ENCODE results near the gene PCDHA1. TPM values are rescaled to one million over a fixed set of nuclear protein-coding genes. Genes with fewer than 3 reads are reported as not detected.
"Not testable (repeated sequence)": the region's sequence is repeated elsewhere in the genome, so short reads cannot be mapped to it uniquely, and the experiment has no call there.

Gene PCDHA1
- total RNA-seq = not detected

DNA sequence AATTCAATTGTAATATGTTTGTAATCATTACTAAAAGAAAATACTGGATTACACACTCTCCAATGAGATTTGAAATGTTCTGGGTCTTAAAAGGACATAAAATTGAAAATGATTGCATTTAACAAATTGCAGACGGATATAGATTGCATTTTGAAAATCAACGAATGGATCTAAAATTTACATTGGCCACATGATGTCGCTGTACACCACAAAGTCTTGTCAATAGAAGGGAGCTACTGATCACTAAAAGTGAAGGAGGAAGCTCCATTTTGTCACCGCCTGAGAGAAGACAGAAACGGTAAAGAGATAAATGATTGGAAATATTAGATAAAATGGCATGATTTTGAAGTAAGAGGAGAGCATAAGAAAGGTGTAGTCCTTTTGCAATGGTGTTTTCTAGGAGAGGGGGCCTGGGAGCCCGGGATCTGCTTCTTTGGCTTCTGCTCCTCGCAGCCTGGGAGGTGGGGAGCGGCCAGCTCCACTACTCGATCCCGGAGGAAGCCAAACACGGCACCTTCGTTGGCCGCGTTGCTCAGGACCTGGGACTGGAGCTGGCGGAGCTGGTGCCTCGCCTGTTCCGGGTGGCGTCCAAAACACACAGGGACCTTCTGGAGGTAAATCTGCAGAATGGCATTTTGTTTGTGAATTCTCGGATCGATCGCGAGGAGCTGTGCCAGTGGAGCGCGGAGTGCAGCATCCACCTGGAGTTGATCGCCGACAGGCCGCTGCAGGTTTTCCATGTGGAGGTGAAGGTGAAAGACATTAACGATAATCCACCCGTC, at the start of gene PCDHA1:
Gene PCDHA1 (plus strand): TSS at position 236 of the 782 bp plus-strand sequence.
- DNase-seq (ENCODE audit: low spot score) (no peak), ATAC-seq (no peak)
- H3K4me3 Mint-ChIP-seq = no peak within 1 kb of the TSS
- peaks cover 4 to 6% of the 10 kb centered on the region in 2 donors for H3K27me3 Mint-ChIP-seq
- H3K27ac Mint-ChIP-seq = no peak within 1 kb of the TSS
- H3K36me3 Mint-ChIP-seq = peaks cover 18% of the 10 kb centered on the region
- H3K9me3 Mint-ChIP-seq = peaks cover 9% of the 10 kb centered on the region
- no peaks in the 10 kb centered on the region for H3K4me1 Mint-ChIP-seq (ENCODE audit: low read depth in 2 of 2)

DNA sequence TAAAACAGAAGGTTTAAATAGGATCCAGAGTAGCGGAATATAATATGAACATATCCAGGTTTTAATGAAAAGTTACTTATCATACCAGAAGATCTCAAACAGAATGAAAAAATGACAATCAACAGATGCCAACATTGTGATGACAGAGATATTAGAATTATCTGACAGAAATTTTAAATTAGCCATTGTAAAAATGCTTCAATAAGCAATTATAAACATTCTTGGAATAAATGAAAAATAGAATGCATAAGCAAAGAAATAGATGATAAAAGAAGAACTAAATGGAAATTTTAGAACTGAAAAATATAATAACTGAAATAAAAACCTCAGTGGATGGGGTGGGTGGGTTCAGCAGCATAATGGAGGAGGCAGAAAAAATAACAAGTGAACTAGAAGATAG, 48.5 kb upstream of the PCDHA1 start:
- no peak for ATAC-seq
- H3K36me3 Mint-ChIP-seq = no peaks in the 10 kb centered on the region
- H3K9me3 Mint-ChIP-seq = peaks cover 3% of the 10 kb centered on the region
- no peaks in the 10 kb centered on the region for H3K4me1 Mint-ChIP-seq (ENCODE audit: low read depth in 2 of 2)
- H3K27ac Mint-ChIP-seq = no peak overlapping the region
- no peak overlapping the region for H3K4me3 Mint-ChIP-seq
- H3K27me3 Mint-ChIP-seq = peaks cover 30 to 37% of the 10 kb centered on the region in 2 donors
- no peak for DNase-seq (ENCODE audit: low spot score)

DNA sequence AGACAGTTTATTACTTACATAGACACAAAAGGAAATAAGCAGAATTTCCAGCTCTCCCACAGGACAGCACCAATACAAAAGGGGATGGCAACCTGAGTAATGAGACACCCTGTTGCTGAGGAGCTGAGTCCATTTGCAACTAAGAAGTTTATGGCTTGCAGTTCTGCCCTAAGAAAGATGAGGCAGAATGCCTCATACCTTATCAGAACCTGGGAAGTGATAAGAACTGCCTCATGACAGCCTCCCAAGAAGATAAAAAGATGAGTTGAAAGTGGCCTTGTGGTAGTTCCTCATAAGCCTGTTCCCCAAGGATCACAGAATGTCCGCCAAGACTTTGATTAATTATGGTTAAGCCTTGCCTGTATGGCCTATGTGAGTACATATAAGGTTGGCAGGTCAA, 44.0 kb upstream of the PCDHA1 start:
- ATAC-seq = no peak
- no peak overlapping the region for H3K27ac Mint-ChIP-seq
- peaks cover 13 to 18% of the 10 kb centered on the region in 2 donors for H3K27me3 Mint-ChIP-seq
- no peak overlapping the region for H3K4me3 Mint-ChIP-seq
- DNase-seq (ENCODE audit: low spot score) = no peak
- peaks cover 3% of the 10 kb centered on the region for H3K9me3 Mint-ChIP-seq
- H3K4me1 Mint-ChIP-seq (ENCODE audit: low read depth in 2 of 2) = no peaks in the 10 kb centered on the region
- no peaks in the 10 kb centered on the region for H3K36me3 Mint-ChIP-seq

DNA sequence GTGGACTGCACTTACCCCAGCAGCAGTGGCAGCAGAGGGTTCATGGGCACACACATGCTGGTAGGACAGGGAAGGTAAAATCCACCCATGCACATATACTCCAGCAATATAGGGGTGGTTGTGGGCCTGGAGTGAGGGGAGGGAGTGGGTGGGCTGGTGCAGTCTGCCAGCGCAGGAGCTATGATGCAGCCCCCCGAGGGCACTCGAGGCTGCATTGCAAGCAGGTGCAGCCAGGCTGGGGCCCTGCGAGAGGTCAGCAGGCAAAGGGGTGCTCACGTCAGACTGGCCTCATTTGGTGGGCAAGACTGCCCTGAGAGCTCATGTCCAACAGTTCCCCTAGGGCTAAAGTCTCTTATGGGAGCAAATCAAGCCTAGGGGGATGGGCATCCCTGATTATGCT, 32.4 kb upstream of the PCDHA1 start:
- Mint-ChIP-seq H3K4me3 (no peak overlapping the region), H3K9me3 (peaks cover 32% of the 10 kb centered on the region), H3K36me3 (peaks cover 64% of the 10 kb centered on the region), H3K27ac (no peak overlapping the region), H3K4me1 (ENCODE audit: low read depth in 2 of 2) (no peaks in the 10 kb centered on the region), H3K27me3 (peaks cover 4 to 24% of the 10 kb centered on the region in 2 donors)
- DNase-seq (ENCODE audit: low spot score) (no peak), ATAC-seq (no peak)

DNA sequence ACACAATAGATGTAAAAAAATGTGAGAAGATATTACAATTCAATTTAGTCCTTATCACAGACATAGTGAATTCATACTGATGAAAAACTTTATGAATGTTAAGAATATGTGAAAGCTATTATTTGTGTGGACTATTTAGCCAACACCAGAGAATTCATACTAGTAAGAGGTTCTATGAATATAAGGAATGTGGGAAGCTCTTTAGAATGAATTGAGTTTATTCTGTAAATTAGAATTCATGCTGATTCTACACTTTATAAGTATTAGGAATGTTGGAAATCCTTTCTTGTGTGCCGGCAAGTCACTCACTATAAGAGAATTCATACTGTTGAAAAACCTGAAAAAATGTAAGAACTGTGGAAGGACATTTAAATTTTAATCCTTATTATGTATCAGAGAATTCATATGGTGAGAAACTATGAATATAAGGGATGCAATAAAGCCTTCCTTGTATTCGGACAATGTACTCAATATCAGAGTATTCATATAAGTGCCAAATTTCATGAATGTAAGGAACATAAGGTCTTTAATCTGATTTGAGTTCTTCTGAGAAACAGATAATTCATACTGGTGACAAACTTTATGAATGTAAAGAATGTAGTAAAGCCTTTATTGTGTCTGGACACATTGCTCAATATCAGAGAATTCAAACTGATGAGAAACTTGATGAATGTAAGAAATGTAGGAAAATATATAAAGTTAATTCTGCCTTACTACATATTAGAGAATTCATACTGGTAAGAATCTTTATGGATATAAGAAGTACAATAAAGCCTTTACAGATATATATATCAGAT, 21.6 kb upstream of the PCDHA1 start:
- DNase-seq (ENCODE audit: low spot score) (no peak), ATAC-seq (no peak)
- Mint-ChIP-seq H3K4me1 (ENCODE audit: low read depth in 2 of 2) (no peaks in the 10 kb centered on the region), H3K36me3 (peaks cover 54% of the 10 kb centered on the region), H3K27ac (no peak overlapping the region), H3K9me3 (peaks cover 17% of the 10 kb centered on the region), H3K4me3 (no peak overlapping the region), H3K27me3 (no peaks in the 10 kb centered on the region)

DNA sequence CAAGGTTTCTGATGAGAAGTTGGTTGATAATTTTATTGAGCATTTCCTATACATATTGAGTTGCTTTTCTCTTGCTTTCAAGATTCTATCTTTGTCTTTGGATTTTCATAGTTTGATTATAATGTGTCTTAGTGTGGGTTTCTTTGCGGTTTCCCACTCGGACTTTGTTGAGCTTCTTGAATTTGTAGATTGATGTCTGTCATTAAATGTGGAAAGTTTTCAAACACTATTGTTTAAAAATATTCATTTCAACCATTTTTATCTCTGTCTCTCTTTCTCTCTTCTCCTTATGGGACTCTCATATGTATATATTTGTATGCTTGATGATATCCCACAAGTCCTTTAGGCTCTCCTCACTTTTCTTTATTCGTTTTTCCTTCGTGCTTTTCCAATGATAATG, 18.5 kb upstream of the PCDHA1 start:
- DNase-seq (ENCODE audit: low spot score) (no peak), ATAC-seq (no peak)
- peaks cover 17% of the 10 kb centered on the region for H3K9me3 Mint-ChIP-seq
- no peaks in the 10 kb centered on the region for H3K27me3 Mint-ChIP-seq
- no peak overlapping the region for H3K4me3 Mint-ChIP-seq
- peaks cover 47% of the 10 kb centered on the region for H3K36me3 Mint-ChIP-seq
- no peaks in the 10 kb centered on the region for H3K4me1 Mint-ChIP-seq (ENCODE audit: low read depth in 2 of 2)
- H3K27ac Mint-ChIP-seq = no peak overlapping the region

DNA sequence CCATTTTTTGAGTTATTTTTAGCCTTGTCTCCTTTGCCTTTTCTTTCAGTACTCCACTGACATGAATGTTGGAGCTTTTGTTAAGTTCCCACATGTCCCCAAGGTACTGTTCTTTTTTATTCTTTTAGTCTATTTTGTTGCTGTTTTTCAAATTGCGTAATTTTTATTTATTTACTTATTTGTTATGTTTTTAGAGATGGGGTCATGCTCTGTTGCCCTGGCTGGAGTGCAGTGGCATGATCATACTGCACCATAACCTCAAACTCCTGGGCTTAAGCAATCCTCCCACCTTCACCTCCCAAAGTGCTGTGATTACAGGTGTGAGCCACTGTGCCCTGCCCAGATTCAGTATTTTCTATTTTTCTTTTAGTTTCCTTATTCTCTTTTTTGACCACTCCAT, 5.4 kb upstream of the PCDHA1 start:
- no peak for ATAC-seq
- Mint-ChIP-seq H3K4me1 (ENCODE audit: low read depth in 2 of 2) (no peaks in the 10 kb centered on the region), H3K27me3 (peaks cover 0 to 2% of the 10 kb centered on the region in 2 donors), H3K4me3 (no peak overlapping the region), H3K36me3 (peaks cover 33% of the 10 kb centered on the region), H3K27ac (no peak overlapping the region), H3K9me3 (peaks cover 17% of the 10 kb centered on the region)
- DNase-seq (ENCODE audit: low spot score) = no peak

DNA sequence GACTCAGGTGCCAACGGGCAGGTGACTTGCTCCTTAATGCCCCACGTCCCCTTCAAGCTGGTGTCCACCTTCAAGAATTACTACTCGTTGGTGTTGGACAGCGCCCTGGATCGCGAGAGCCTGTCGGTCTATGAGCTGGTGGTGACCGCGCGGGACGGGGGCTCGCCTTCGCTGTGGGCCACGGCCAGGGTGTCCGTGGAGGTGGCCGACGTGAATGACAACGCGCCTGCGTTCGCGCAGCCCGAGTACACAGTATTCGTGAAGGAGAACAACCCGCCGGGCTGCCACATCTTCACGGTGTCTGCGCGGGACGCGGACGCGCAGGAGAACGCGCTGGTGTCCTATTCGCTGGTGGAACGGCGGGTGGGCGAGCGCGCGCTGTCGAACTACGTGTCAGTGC, 1.5 kb downstream of the PCDHA1 start:
- ATAC-seq; DNase-seq (ENCODE audit: low spot score); H3K27me3 Mint-ChIP-seq; H3K4me1 Mint-ChIP-seq (ENCODE audit: low read depth in 2 of 2); H3K9me3 Mint-ChIP-seq; H3K4me3 Mint-ChIP-seq; H3K27ac Mint-ChIP-seq: not testable (repeated sequence)
- H3K36me3 Mint-ChIP-seq = peaks cover 12% of the 10 kb centered on the region

DNA sequence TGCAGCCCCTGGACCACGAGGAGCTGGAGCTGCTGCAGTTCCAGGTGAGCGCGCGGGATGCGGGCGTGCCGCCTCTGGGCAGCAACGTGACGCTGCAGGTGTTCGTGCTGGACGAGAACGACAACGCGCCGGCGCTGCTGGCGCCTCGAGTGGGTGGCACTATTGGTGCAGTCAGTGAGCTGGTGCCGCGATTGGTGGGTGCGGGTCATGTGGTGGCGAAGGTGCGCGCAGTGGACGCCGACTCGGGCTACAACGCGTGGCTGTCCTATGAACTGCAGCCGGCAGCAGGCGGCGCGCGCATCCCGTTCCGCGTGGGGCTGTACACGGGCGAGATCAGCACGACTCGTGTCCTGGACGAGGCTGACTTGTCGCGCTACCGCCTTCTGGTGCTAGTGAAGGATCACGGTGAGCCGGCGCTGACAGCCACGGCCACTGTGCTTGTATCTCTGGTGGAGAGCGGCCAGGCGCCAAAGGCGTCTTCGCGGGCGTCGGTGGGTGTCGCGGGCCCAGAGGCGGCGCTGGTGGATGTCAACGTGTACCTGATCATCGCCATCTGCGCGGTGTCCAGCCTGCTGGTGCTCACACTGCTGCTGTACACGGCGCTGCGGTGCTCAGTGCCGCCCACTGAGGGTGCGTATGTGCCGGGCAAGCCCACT, 2.0 kb downstream of the PCDHA1 start:
- not testable (repeated sequence) for ATAC-seq; H3K4me1 Mint-ChIP-seq (ENCODE audit: low read depth in 2 of 2); H3K27ac Mint-ChIP-seq; H3K27me3 Mint-ChIP-seq; DNase-seq (ENCODE audit: low spot score); H3K4me3 Mint-ChIP-seq; H3K9me3 Mint-ChIP-seq
- peaks cover 15% of the 10 kb centered on the region for H3K36me3 Mint-ChIP-seq

DNA sequence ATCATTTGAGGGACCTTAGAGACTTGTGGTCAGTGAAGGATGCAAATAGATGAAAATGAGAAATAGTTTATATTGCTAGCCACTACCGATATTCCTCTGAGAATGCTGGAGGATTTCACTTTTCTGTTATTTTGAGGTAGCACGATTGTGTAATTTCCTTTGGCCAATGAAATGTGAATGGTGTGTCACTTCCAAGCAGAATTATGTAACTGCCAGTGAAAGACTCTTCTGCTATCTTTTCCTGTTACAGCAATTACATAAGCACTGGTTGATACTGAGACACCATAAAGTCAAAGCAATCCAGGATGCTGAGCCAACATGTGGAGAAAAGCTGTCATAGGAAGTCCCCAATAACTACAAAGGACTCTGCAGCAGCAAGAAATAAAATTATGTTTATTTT, 5.1 kb downstream of the PCDHA1 start:
- H3K27me3 Mint-ChIP-seq = peaks cover 7 to 18% of the 10 kb centered on the region in 2 donors
- no peaks in the 10 kb centered on the region for H3K4me1 Mint-ChIP-seq (ENCODE audit: low read depth in 2 of 2)
- H3K36me3 Mint-ChIP-seq = peaks cover 10% of the 10 kb centered on the region
- no peak for ATAC-seq
- H3K4me3 Mint-ChIP-seq = no peak overlapping the region
- peaks cover 6% of the 10 kb centered on the region for H3K9me3 Mint-ChIP-seq
- H3K27ac Mint-ChIP-seq = no peak overlapping the region
- no peak for DNase-seq (ENCODE audit: low spot score)

DNA sequence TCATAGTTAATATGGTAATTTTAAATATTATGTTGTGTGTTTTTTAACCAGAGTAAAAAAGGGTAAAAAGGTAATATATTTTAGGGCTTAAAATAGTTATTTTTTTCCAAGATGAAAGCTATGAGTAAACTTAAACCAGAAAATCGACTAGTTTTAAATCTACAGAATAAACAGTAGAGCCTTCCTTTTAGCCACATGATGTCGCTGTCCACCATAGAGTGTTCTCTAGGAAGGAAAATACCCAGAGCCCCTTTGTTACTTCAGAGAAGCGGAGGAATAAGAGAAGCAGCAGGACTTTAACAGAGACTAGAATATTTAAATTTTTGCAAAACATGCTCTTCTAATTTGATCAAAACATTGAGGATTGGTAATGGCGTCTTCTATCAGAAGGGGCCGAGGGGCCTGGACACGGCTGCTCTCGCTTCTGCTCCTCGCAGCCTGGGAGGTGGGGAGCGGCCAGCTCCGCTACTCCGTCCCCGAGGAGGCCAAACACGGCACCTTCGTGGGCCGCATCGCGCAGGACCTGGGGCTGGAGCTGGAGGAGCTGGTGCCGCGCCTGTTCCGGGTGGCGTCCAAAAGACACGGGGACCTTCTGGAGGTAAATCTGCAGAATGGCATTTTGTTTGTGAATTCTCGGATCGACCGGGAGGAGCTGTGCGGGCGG, 8.8 kb downstream of the PCDHA1 start, which contains the start of gene PCDHA2:
Gene PCDHA2 (plus strand): TSS at position 258 of the 664 bp plus-strand sequence.
- H3K27ac Mint-ChIP-seq = no peak within 1 kb of the TSS
- ATAC-seq = no peak
- H3K9me3 Mint-ChIP-seq = peaks cover 6% of the 10 kb centered on the region
- H3K4me3 Mint-ChIP-seq = no peak within 1 kb of the TSS
- H3K27me3 Mint-ChIP-seq = peaks cover 3 to 17% of the 10 kb centered on the region in 2 donors
- H3K4me1 Mint-ChIP-seq (ENCODE audit: low read depth in 2 of 2) = no peaks in the 10 kb centered on the region
- peaks cover 6% of the 10 kb centered on the region for H3K36me3 Mint-ChIP-seq
- no peak for DNase-seq (ENCODE audit: low spot score)

DNA sequence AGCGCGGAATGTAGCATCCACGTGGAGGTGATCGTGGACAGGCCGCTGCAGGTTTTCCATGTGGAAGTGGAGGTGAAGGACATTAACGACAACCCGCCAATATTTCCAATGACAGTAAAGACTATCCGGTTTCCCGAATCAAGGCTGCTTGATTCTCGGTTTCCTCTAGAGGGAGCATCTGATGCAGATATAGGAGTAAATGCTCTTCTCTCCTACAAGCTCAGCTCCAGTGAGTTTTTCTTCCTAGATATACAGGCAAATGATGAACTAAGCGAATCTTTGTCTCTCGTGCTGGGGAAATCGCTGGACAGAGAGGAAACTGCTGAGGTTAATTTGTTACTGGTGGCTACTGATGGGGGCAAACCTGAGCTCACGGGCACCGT, 9.3 kb downstream of the PCDHA1 start:
- no peak overlapping the region for H3K4me3 Mint-ChIP-seq
- no peak for DNase-seq (ENCODE audit: low spot score)
- no peak for ATAC-seq
- no peak overlapping the region for H3K27ac Mint-ChIP-seq
- H3K4me1 Mint-ChIP-seq (ENCODE audit: low read depth in 2 of 2) = no peaks in the 10 kb centered on the region
- H3K36me3 Mint-ChIP-seq = peaks cover 5% of the 10 kb centered on the region
- H3K9me3 Mint-ChIP-seq = peaks cover 6% of the 10 kb centered on the region
- H3K27me3 Mint-ChIP-seq = peaks cover 3 to 19% of the 10 kb centered on the region in 2 donors

DNA sequence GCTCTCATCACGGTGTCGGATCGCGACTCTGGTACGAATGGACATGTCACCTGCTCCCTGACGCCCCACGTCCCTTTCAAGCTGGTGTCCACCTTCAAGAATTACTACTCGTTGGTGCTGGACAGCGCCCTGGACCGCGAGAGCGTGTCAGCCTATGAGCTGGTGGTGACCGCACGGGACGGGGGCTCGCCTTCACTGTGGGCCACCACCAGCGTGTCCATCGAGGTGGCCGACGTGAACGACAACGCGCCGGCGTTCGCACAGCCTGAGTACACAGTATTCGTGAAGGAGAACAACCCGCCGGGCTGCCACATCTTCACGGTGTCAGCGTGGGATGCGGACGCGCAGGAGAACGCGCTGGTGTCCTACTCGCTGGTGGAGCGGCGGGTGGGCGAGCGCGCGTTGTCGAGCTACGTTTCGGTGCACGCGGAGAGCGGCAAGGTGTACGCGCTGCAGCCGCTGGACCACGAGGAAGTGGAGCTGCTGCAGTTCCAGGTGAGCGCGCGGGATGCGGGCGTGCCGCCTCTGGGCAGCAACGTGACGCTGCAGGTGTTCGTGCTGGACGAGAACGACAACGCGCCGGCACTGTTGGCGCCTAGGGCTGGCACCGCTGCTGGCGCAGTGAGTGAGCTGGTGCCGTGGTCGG, 10.3 kb downstream of the PCDHA1 start:
- DNase-seq (ENCODE audit: low spot score); H3K9me3 Mint-ChIP-seq: not testable (repeated sequence)

More for the DNA sequence above, 10.3 kb downstream of the PCDHA1 start:
- not testable (repeated sequence) for H3K27ac Mint-ChIP-seq; H3K4me1 Mint-ChIP-seq (ENCODE audit: low read depth in 2 of 2); H3K36me3 Mint-ChIP-seq; H3K4me3 Mint-ChIP-seq; ATAC-seq
- peaks cover 3 to 19% of the 10 kb centered on the region in 2 donors for H3K27me3 Mint-ChIP-seq

All from natural killer cell treated with Interleukin-12 subunit alpha and Interleukin-12 subunit beta and Interleukin-15 and Interleukin-18, amount 100 ng/mL, for 72 hours (primary cell).